Omental fat pad (tissue), 4 donors: ENCODE results near the gene PTPRD. TPM values are rescaled to one million over a fixed set of nuclear protein-coding genes. Genes with fewer than 3 reads are reported as not detected.

ENCODE experiments used
- ATAC-seq: fragments of 150-250 bp; one replicate; pipeline ENCODE4 v1.9.1; 2016; ENCODE audit warnings: mild to moderate bottlenecking, moderate library complexity; ENCODE audit not compliant: low FRiP score
- DNase-seq: peaks from one replicate; pipeline ENCODE4 v3.0.0-alpha.2; 2019; ENCODE audit warnings: low spot score
- total RNA-seq, 4 donors: library from RNA; depleted of rRNA; stranded (reverse); fragments of >200 nt; gene quantifications; one replicate each; pipeline ENCODE4 v1.1.0, GENCODE V29; 2016
- TF ChIP-seq, protein P1 (sequence below), 3 donors: fragments of 450-650 bp; IDR thresholded peaks; one replicate each; pipeline ENCODE4 v1.5.1; 2016 to 2017; ENCODE audit warnings: antibody characterized with exemption in 3 of 3, mild to moderate bottlenecking in 3 of 3, moderate library complexity in 2 of 3

The PTPRD gene
- total RNA-seq, 4 donors from 2014 or later = 3.5 to 34.2 (median 11.2) TPM

DNA sequence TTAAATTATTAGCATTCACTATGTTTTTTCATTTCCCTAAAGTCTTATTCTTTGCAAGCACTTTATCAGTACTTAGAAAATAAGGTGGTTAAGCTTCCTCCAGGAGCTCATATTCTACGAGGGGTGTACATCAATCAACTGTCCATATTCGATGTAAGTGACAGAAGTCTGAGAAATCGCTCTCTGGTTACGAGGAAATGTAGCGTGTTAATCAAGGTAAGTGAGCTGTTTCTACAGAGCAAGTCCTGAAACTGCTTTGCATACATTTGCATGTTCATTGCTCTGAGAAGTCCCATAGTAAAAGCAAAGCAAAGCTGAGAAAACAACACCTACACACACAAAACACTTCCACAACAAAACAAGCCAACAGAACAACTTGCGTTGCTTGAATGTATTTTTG is 1919.3 kb downstream of the PTPRD start:
- DNase-seq (no peak), ATAC-seq (no peak)
- TF ChIP-seq, protein P1, sequence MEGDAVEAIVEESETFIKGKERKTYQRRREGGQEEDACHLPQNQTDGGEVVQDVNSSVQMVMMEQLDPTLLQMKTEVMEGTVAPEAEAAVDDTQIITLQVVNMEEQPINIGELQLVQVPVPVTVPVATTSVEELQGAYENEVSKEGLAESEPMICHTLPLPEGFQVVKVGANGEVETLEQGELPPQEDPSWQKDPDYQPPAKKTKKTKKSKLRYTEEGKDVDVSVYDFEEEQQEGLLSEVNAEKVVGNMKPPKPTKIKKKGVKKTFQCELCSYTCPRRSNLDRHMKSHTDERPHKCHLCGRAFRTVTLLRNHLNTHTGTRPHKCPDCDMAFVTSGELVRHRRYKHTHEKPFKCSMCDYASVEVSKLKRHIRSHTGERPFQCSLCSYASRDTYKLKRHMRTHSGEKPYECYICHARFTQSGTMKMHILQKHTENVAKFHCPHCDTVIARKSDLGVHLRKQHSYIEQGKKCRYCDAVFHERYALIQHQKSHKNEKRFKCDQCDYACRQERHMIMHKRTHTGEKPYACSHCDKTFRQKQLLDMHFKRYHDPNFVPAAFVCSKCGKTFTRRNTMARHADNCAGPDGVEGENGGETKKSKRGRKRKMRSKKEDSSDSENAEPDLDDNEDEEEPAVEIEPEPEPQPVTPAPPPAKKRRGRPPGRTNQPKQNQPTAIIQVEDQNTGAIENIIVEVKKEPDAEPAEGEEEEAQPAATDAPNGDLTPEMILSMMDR (IDR thresholded peaks at IDR 0.05) = no peak

DNA sequence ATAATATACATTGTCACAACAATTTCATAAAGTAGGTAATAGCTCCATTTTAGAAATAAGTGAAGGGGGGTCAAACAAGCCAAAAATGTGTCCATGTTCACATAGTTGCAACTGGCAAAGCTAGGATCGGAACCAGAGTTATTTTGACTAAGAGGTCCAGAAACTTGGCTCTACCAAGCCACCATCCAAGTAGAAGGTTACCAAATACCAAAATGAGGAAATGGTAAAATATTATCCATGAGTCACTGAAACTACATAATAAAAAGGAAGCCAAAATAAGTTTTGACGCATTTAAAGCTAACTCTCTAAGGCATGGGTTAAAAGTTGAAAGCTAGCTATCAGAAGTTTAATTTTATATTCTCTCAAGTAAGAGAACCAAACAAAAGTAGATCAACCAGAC is 1926.3 kb downstream of the PTPRD start:
- no peak for ATAC-seq
- TF ChIP-seq, protein P1 (IDR thresholded peaks at IDR 0.05) = no peak
- DNase-seq = no peak

DNA sequence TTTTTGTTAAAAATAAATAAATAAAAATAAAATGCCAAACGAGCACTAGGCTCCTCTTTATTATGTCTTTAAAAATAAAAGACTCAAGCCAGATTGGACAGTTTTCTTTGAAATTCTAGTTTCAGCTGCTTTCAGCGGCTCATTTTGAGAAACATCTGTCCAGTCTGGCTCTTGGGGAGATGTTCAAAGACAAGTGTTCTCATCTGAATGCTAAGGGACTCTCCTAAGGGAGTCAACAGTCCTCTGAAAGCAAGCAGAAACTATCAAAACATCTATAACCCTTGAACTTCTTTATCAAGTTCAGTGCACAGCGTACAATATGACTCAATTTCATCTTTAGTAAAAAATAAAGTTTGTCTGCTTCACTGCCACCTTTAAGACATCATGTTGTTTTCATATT is 1927.0 kb downstream of the PTPRD start:
- TF ChIP-seq, protein P1 (IDR thresholded peaks at IDR 0.05) = no peak
- ATAC-seq (no peak), DNase-seq (no peak)

DNA sequence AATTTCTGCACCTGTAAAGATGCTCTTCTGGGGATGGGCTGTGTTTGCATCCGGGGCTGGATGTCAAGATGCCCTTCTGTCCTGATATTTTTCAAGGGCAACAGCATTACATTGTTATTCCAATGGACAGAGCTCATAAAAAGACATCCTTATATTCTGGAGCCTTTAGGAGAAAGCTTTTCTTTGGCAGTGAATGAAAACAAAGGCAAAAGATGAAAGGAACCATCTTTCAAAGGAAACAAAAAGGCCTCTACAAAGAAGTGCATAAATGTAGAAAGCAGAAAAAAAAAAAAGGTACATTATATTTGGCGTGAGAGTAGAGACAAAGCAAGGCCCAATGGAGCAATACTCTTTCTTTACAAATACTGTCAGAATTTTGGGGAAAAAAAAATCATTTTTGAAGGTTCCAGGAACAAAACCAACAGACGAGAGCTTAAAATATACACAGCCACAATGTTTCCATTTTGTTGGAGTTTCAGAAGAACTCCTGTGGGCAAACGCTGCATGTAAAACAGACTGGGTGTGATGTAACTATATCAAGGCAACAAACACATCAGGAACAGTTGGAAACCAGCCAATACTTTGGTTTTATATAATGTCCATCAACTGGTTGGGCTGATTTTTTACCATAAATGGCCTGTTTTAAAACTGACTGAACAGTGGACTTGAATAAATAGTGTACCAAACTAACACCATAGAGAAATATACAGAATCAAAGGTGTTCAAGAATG is 1927.7 kb downstream of the PTPRD start:
- DNase-seq (no peak), ATAC-seq (no peak)
- TF ChIP-seq, protein P1 (IDR thresholded peaks at IDR 0.05) = no peak

DNA sequence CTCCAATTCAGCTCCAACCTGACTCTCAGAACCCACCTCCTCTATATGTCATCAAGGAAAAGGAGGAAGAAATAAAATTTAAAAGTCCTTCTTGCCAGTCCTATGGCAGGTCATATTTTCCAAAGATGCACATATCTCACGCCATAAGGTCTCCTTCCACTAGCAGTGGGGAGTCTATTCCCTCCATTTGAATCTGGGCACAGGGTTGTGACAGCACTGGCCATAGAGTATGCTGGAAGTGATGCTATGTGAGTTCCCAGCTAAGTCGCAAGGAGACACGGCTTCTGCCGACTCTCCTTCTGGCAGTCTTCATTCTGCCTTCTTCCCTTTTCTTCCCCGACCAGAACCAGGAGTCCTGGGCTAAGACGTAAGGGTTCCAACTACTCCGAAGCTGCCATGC is 1929.3 kb downstream of the PTPRD start:
- TF ChIP-seq, protein P1 (IDR thresholded peaks at IDR 0.05) = no peak
- ATAC-seq (no peak), DNase-seq (no peak)

DNA sequence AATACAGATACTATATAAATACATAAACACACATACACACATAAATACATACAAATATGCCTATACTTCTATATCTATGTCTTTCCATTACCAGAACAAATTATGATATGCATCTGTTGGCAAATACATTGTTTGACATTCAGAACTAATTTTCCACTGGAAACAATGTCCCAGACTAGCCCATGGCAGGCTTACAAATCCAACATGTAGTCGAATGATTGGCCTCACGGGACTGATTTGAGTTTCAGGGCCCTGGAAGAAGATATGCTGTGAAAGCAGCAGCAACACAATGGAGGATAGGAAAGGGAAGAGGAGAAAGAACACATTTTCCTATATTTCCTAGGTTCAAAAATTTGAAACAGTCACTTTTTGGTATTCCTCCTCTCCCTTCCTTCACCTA is 1932.1 kb downstream of the PTPRD start:
- no peak for DNase-seq
- TF ChIP-seq, protein P1 (IDR thresholded peaks at IDR 0.05) = no peak
- ATAC-seq = no peak

DNA sequence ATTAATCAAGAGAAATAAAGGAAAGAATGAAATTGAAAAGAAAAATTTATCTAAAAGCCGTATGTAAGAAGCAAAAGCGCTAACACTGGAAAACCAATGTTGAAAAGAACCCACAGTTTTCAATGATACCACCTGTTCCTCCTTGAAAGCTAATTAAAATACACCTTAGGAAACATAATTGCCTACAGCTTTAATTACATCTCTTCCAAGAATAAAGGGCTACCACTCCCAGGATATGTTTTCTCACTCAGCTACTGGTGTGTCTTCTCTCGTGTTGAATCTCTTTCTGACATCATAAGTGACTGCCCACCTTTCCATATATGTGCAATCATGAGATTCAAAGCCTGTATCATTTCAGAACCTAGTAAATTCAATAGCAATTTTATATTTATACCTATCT is 1932.6 kb downstream of the PTPRD start:
- TF ChIP-seq, protein P1 (IDR thresholded peaks at IDR 0.05) = no peak
- DNase-seq = no peak

More for the DNA sequence above, 1932.6 kb downstream of the PTPRD start:
- no peak for ATAC-seq
